ENCODE data around the gene SLC35G6.
"Not testable (repeated sequence)": the region's sequence is repeated elsewhere in the genome, so short reads cannot be mapped to it uniquely, and the experiment has no call there.

SLC35G6 gene

DNA sequence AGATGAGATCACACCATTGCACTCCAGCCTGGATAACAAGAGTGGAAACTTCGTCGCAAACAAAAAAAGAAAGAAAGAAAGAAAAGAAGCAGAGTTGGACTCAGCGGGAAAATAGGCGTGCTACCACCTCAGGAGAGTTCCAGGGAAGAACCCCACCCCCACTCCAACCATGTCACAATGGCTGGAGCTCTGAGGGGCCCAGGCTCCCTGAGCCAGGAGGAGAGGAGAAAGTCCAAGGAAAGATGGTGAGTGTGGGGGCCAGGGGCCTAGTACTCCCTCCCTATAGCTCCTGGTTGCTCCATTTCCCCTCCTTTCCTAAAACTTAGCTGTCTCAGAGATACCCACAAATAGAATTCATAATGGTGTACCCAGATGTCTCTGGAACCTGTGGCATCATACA is at the start of gene SLC35G6:
TSS of gene SLC35G6 (plus strand) at position 172 of the 400 bp plus-strand sequence. CDS start at position 243, 71 bp downstream.
- not testable (repeated sequence) for DNase-seq

DNA sequence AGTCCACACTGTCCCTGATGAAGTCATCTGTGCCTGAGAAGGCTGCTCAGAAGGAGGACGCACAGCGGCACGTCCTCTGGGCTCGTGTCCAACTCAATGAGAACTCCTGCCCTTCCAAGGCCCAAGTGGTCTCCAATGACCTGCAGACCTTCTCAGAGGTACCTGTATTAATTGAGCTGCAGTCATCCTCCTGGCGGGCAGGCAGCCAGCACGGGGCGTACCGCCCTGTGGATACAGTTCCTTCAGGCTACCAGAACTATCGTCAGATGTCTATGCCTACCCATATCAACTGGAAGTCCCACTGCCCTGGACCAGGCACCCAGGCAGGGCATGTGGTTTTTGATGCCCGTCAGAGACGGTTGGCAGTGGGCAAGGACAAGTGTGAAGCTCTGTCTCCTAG is 49.0 kb upstream of the SLC35G6 start:
- no peak for DNase-seq

DNA sequence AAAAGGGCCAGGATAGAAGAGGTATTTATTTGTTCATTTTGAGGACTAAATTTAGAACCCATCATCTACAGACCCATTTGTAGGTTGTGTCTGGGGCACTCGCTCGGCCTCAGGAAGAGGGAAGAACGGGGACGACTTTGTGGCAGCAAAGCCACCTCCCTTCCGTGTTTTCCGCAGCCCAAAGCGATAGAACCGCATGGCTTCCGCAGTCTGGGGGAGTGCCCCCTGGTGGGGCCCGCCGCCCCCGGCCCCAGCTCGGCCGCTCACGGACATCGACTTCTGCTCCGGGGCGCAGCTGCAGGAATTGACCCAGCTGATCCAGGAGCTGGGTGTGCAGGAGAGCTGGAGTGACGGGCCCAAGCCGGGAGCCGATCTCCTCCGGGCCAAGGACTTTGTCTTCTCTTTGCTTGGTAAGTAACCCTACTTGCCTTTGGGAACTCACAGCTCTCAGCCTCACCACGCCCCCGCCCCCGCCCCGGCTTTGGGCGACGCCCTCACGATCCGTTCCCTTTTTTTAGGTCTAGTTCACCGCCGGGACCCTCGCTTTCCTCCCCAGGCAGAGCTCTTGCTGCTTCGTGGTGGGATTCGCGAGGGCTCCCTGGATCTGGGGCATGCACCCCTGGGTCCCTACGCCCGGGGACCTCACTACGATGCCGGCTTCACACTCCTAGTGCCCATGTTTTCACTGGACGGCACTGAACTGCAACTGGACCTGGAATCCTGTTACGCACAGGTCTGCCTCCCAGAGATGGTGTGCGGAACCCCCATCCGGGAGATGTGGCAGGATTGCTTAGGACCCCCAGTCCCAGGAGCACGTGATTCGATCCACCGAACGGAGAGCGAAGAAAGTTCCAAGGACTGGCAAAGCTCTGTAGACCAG is 45.3 kb upstream of the SLC35G6 start:
- DNase-seq, result no peak

DNA sequence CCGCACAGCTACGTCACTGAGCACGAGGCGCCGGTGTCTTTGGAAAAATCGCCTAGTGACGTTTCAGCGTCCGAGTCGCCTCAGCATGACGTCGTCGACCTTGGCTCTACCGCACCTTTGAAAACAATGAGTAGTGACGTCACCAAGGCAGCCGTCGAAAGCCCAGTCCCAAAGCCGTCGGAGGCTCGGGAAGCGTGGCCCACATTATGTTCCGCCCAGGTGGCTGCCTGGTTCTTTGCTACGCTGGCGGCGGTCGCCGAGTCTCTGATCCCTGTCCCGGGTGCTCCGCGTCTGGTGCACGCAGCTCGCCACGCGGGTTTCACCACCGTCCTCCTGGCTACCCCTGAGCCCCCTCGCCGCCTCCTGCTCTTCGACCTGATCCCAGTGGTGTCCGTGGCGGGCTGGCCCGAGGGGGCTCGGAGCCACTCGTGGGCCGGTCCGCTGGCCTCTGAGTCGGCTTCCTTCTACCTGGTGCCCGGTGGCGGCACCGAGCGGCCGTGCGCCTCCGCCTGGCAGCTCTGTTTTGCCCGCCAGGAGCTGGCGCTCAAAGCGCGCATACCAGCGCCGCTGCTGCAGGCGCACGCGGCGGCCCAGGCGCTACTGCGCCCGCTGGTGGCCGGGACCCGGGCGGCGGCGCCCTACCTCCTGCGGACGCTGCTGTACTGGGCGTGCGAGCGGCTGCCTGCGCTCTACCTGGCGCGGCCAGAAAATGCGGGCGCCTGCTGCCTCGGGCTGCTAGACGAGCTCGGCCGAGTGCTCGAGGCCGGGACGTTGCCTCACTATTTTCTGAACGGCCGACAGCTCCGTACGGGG is 44.5 kb upstream of the SLC35G6 start:
- DNase-seq, result peak; percentile 48

DNA sequence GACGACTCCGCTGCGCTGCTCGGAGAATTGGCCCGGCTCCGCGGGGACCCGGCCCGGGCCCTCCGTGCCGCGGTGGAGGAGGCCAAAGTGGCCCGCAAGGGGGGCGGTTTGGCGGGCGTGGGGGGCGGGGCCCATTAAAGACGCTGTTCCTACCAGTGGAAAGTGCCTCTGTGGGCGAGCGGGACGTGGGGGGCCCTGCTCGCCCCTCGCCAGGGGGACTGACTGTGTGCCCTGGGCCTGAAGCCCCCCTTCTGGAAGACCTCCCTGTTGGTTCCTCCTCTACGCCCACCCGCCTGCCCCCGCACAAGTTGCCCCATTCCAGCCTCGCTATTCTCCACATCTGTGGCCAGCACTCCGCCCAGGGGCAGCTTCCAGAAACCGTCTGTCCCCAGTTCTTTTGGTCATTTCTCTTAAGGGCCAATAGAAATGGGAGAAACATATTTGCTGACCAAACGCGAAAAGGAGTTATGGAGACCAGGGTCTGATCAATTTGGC is 43.8 kb upstream of the SLC35G6 start:
- DNase-seq, result no peak

DNA sequence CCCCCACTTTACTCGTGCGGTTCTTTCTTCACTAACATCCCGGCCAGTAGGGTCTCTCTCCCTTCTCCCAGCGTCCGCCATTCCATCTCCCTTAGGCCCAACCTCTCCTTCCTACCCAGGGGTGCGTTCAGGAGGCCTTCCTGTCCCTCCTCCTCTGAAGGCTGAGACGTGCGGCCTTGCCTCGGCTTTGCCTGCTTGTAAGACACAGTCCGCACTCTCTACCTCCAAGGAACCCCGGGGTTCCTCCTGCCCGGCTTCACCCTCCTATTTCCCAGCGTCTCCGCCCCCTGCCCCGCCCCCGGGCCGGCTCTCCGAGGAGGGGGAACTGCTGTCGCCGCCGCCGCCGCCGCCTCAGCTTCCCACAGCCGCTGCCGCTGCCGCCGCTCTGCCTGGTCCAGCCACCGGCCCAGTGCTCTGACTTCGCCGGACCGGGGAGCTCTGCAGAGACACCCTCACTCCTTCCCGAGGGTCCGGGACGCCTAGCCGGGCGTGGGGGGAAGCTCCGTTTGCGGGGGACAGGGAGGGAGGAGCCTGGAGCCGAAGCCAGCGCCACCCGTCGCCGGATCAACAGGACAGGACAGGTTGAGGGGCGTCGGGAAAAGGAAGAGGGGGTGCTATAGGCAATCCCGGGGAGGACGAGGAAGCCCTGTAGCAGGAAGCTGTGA is 43.2 kb upstream of the SLC35G6 start:
- no peak for DNase-seq

DNA sequence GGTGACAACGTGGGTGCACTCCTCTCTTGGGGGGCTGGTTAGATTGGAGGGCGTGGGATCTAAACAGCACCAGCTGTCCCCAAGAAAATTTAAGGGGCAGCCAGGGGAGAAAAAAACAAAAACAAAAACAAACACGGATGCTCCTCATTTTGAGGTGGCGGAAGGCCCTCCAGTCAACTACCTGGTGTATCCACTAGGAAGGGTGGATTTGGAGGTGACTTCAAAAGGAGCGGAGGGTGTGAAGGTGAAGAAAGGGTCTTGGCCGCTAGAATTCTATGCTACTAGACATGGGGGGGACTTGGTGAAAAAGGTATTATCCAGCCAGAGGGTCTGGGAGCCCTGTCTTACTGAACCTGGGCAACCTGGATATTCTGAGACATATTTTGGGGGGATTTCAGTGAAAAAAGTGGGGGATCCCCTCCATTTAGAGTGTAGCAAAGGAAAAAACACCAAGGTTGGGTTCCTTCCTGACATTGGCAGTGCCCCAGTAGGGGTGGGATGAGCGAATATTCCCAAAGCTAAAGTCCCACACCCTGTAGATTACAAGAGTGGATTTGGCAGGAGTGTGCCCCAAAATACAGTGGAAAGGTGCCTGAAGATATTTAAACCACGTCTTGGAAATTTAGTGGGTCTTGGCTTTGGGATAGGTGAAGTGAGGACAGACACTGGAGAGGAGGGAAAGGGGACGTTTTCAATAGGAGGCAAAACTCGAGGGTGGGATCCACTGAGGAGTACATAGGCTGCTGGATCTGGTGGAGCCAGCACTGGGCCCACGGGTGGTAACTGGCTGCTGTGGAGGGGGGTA is 42.4 kb upstream of the SLC35G6 start:
- no peak for DNase-seq

DNA sequence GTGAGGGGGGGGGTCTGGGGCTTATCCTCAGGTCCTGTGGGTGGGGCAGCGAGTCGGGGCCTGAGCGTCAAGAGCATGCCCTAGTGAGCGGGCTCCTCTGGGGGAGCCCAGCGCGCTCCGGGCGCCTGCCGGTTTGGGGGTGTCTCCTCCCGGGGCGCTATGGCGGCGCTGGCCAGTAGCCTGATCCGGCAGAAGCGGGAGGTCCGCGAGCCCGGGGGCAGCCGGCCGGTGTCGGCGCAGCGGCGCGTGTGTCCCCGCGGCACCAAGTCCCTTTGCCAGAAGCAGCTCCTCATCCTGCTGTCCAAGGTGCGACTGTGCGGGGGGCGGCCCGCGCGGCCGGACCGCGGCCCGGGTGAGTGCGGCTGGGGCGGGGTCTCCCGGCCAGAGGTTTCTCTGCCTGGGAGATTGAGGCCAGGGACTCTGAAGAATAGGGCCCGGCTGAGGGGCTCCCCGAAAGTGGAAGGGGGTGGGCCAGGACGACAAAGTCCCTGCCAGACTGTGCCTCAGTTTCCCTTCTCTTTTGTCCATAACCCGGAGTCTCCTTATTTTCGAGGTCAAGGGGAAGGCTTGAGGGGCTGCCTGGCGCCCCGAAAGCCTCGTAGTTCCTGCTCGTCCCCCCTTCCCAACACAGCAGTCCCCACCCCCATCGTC is 41.7 kb upstream of the SLC35G6 start, which contains the start of gene FGF11:
TSS of gene FGF11 (plus strand) at position 51 of the 651 bp plus-strand sequence. CDS start at position 160, 109 bp downstream.
- DNase-seq, result no peak

DNA sequence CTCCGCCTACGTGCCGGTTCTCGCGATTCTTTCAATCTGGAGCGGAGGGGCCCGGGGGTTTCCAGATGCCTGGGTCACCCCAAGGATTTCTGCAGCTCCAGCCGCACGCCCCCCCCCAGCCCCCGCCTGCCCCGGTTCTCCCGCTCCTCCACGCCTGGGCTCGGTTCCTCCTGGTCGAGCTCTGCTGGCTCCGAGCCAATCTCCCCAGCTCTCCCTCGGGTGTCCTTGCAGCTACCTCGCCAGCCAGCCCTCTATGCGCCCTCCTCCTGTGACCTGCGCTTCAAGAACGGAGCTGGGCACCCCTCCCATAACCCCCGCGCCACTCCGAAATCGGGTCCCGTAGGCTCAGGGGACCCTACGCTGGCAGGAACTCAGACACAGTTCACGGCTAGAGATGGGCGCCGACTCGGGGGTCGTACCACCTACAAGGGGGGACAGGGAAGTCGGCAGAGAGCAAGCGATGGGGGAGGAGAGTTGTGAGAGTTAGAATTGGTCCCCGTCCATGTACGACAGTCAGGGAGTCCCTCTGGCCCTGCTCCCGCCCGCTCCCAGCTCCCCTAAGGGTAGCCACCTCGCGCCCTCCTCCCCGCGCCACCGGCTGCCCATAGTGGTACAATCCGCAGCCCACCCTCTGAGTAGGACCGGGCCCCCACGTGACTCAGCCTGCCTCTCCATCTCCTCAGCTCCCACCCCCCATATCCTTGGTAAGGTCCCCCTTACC is 41.0 kb upstream of the SLC35G6 start:
- DNase-seq, result no peak

DNA sequence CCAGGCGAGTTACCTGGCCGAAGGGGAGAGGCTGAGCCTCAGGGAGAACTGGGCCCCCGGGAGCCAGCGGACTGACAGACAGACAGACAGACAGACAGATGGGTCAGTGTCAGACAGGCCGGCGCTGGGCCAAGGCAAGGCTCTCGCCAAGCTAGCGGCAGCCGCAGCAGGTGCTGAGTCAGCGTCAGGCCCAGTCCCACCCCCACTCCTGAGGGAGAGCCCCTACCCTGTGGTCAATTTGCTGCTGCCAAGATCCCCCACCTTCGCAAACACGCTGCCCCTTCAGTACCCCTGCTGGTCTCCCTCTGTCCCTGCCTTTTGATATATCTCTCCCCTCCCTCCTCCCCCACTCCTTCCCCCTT is 40.4 kb upstream of the SLC35G6 start:
- DNase-seq, result no peak

DNA sequence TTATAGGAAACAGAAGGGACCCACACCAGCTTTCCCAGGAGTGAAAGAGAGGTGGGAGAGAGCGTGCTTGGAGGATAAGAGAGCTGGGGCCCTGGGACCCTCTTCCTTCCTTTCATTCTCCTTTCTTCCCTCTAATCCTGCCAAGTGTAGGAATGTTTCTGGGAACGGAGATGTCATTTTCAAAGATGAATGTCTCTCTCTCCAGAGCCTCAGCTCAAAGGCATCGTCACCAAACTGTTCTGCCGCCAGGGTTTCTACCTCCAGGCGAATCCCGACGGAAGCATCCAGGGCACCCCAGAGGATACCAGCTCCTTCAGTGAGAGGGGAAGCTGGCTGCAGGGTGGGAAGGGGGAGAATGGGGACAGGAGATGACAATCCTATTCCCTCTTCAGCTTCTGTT is 40.0 kb upstream of the SLC35G6 start:
- no peak for DNase-seq

DNA sequence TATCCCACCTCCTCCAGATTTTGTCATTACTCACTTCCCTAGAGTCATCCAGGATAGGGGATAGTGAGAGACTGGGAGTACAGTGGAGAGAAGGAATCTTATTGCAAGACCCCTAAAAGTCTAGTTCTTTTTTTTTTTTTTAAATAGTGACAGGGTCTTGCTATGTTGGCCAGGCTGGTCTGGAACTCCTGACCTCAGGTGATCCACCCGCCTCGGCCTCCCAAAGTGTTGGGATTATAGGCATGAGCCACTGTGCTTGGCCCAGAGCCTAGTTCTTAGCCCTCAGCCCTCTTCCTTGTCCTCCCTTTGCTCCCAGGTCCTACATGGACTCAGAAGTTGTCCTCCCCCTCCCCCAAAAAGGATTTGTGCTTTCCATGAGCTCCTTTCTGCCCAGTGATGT is 39.1 kb upstream of the SLC35G6 start:
- no peak for DNase-seq

DNA sequence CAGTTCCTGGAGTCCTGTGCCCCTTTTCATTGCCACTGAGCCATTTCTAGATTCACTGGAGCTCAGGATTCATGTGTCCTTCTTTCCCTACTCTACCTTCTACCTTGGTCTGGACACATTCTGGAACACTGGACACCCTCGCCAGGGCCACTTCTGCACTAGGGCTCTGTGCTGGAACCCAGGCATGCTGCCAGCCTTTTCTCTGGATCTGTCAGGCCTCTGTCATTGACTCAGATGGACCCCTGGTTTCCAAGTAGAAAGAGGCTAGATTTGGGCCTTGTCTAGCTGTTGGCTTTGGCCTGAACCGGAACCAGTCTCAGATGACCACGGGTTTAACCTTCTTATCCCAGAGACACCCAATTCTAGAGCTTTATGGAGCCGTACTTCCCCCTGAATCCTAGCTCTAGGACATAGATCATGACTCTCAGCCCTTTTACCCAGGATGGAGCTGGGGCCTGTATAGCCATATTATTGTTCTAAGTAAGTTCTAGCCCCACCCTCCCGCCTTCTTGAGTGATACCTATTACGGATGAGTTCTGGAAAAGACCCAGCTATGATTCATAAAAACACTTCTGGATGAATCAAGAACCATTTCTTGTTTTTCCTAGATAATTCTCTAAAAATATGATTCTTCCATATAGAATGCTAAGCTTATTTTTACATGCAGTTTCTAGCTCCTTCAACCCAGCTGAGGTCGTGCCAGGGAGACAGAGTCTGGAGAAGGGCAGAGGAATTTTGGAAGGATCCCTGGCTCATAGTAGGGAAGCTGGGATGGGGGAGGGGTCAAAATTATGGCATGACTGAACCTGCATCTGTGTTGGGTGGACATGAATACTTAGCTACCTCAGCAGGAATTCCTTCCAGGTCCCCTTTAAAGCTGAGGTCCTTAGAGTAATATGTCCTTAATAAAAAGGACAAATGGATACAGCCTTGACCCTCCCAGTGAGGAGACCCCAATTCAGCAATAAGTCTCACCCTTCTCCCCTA is 37.5 kb upstream of the SLC35G6 start:
- no peak for DNase-seq

DNA sequence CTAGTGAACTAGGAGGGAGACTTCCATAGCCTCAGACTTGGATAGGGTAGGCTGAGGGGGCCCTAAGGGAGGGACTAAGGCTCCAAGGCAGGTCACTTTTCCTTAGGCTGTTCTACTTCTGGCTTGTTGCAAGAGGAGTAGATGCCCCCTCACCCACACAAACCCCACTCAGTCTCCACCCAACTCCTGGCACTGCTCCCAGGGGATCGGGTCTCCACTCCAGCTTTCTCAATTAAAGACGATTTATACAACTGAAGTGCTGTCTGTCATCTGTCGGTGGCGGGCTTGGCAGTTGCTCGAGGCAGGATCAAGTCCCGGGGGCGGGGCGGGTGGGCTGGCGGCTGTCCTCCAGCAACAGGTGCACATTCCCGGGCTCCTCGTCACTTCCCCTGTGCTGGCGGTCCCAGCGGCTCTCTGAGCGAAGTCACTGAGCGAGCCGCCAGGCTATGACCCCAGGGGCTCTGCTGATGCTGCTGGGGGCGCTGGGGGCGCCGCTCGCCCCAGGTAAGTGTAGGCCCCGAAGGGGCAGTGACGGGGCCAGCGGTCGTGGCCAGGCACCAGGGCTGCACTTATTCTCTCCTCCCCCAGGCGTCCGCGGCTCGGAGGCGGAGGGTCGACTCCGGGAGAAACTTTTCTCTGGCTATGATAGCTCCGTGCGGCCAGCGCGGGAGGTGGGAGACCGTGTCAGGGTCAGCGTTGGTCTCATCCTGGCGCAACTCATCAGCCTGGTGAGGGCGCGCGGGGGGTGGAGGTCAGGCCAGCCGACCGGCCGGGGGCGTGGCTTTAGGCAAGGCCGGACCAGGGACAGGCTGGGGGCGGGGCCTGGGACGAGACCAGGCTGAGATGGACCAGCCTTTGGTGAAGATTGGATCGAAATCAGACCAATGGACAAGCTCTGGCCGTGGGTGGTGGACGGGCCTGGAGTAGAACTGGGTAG is 36.3 kb upstream of the SLC35G6 start, which contains the start of gene CHRNB1:
TSS of gene CHRNB1 (plus strand) at position 380 of the 937 bp plus-strand sequence. CDS start at position 447, 67 bp downstream.
- peak; percentile 35 for DNase-seq

DNA sequence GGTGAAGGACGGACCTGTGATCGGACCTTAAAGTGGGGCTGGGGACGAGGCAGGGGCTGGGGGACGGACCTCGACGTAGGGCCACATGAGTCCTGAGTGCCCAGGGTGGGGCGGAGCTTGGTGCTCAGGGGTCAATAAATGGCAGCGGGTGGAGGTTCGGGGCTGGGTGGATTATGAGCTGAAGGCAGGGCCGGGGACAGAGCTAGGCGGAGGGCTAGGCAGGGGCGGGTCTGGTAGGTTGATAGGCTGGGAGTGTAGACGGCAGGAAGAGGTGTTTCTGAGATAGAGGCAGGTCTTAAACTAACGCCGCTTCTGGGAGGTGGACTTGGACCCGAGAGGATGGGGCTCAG is 35.7 kb upstream of the SLC35G6 start:
- DNase-seq, result peak; percentile 24

DNA sequence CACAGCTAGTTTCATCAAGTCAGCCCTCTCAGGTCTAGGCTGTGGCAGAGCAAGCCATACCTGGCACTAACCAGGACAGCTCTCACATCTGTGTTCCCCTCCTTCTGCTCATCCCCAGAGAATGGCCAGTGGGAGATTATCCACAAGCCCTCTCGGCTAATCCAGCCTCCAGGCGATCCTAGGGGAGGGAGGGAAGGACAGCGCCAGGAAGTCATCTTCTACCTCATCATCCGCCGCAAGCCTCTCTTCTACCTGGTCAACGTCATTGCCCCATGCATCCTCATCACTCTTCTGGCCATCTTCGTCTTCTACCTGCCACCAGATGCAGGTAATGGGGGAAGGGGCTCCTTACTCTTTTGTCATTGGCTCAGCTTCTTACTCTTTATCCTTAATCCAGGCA is 32.8 kb upstream of the SLC35G6 start:
- no peak for DNase-seq

DNA sequence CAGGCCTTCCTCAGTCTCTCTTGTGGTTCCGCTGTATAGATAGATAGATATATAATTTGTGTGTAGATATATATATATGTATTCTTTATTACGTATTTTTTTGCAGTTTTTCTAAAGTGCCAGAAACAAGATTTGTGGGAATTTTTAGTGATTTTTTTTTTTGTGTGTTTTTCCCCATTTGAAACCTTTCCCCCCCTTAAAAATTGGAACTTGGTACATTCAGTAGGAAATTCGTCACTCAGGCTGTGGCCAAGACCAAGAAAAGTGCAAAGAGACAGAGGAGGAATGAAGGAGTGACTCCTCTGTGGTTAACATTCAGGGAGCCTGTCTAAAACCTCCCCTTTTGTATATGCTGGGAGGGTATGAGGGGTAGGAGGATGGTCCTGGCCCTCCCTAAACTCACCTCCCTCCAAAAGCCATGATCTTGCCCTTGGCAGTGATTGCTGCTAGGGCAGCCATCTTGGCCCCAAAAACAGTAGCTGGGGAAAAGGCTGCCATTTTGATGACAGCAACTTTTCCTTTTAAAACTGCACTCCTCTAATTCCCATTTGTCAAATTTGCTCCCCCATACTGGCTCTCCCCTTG is 21.2 kb upstream of the SLC35G6 start:
- DNase-seq, result no peak

Measured in NCI-H774 (cell line).